Progenitor cell of endocrine pancreas (in vitro differentiated cells): ENCODE measurements around the gene MAPK7. TPM values are rescaled to one million over a fixed set of nuclear protein-coding genes. Genes with fewer than 3 reads are reported as not detected.

ENCODE experiments used
- DNase-seq: peaks from one replicate; pipeline ENCODE4 v3.0.0; 2021; ENCODE audit warnings: low spot score; ENCODE audit not compliant: unreplicated experiment
- H3K27ac Mint-ChIP-seq: 2 replicates; pipeline ENCODE4 v1.8.0; 2021; ENCODE audit warnings: mild to moderate bottlenecking, moderate library complexity, mixed read lengths
- H3K27me3 Mint-ChIP-seq: 2 replicates; pipeline ENCODE4 v1.8.0; 2021; ENCODE audit warnings: mixed read lengths
- H3K36me3 Mint-ChIP-seq: 2 replicates; pipeline ENCODE4 v1.8.0; 2022; ENCODE audit warnings: mixed read lengths; ENCODE audit not compliant: insufficient read depth
- H3K4me1 Mint-ChIP-seq: 2 replicates; pipeline ENCODE4 v1.8.0; 2021; ENCODE audit warnings: low read depth, mixed read lengths
- H3K4me3 Mint-ChIP-seq: 2 replicates; pipeline ENCODE4 v1.8.0; 2021; ENCODE audit warnings: low read depth, mild to moderate bottlenecking, moderate library complexity, mixed read lengths
- H3K9me3 Mint-ChIP-seq: 2 replicates; pipeline ENCODE4 v1.8.0; 2021; ENCODE audit warnings: low read depth, mixed read lengths
- long read RNA-seq: library from polyadenylated mRNA; unstranded; transcript quantifications from one replicate; pipeline ENCODE4 v2.0.0, GENCODE V29; 2020
- total RNA-seq: library from RNA; stranded (reverse); gene quantifications from 2 replicates; pipeline ENCODE4 v1.2.1, GENCODE V29; 2021
- TF ChIP-seq, protein P1 (sequence below): fragments of 200-600 bp; sonication (generic); IDR thresholded peaks from one replicate; pipeline ENCODE4 v1.5.0; 2021; ENCODE audit warnings: antibody characterized with exemption, mild to moderate bottlenecking; ENCODE audit not compliant: unreplicated experiment

The MAPK7 gene
- 39.0 and 41.8 TPM in 2 replicates for total RNA-seq
- long read RNA-seq: 0 reads

GRCh38 chr17:19378416-19379360 lies at the start of gene MAPK7:
MAPK7 (plus strand) TSS chr17:19378498; CDS start chr17:19378901, 403 bp downstream.
- Mint-ChIP-seq H3K27me3 (no peaks in the 10 kb centered on the region), H3K9me3 (no peaks in the 10 kb centered on the region), H3K4me3 (peak within 1 kb of the TSS; percentile 93), H3K27ac (peak within 1 kb of the TSS; percentile 96), H3K36me3 (peaks cover 10% of the 10 kb centered on the region), H3K4me1 (peaks cover 14% of the 10 kb centered on the region)
- DNase-seq: no peak
- TF ChIP-seq, protein P1, sequence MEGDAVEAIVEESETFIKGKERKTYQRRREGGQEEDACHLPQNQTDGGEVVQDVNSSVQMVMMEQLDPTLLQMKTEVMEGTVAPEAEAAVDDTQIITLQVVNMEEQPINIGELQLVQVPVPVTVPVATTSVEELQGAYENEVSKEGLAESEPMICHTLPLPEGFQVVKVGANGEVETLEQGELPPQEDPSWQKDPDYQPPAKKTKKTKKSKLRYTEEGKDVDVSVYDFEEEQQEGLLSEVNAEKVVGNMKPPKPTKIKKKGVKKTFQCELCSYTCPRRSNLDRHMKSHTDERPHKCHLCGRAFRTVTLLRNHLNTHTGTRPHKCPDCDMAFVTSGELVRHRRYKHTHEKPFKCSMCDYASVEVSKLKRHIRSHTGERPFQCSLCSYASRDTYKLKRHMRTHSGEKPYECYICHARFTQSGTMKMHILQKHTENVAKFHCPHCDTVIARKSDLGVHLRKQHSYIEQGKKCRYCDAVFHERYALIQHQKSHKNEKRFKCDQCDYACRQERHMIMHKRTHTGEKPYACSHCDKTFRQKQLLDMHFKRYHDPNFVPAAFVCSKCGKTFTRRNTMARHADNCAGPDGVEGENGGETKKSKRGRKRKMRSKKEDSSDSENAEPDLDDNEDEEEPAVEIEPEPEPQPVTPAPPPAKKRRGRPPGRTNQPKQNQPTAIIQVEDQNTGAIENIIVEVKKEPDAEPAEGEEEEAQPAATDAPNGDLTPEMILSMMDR: no peak

DNA sequence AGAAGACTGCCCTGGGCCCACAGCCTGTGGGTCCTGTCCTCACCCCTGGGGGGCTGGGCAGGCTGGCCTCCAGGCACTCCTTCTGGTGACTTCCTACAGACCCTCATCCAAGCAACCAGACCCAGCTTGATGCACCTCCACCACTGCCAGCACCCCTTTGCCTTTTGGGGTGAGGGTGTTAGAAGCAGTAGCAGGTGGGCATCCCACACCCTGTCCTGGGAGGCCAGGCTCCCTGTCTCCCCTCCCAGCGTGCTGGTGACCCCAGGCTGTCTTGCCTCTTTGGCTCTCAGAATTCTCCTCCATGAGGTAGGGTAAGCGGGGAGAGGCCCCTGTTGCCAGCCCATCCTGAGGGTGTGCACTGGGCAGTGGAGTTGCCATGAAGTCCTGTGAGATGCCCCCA lies 49.2 kb upstream of the MAPK7 start:
- Mint-ChIP-seq H3K27ac (no peak overlapping the region), H3K9me3 (peaks cover 13% of the 10 kb centered on the region), H3K27me3 (no peaks in the 10 kb centered on the region), H3K4me3 (no peak overlapping the region), H3K4me1 (no peaks in the 10 kb centered on the region), H3K36me3 (peaks cover 27% of the 10 kb centered on the region)
- DNase-seq: no peak
- TF ChIP-seq, protein P1: no peak

- no peaks in the 10 kb centered on the region for H3K4me1 Mint-ChIP-seq
- H3K27me3 Mint-ChIP-seq: no peaks in the 10 kb centered on the region
- peaks cover 10% of the 10 kb centered on the region for H3K9me3 Mint-ChIP-seq
- H3K4me3 Mint-ChIP-seq: no peak overlapping the region
- TF ChIP-seq, protein P1: no peak
- no peak for DNase-seq
- peaks cover 23% of the 10 kb centered on the region for H3K36me3 Mint-ChIP-seq
- no peak overlapping the region for H3K27ac Mint-ChIP-seq
Observed at GRCh38 chr17:19329839-19330238, 48.5 kb upstream of the MAPK7 start.

DNA sequence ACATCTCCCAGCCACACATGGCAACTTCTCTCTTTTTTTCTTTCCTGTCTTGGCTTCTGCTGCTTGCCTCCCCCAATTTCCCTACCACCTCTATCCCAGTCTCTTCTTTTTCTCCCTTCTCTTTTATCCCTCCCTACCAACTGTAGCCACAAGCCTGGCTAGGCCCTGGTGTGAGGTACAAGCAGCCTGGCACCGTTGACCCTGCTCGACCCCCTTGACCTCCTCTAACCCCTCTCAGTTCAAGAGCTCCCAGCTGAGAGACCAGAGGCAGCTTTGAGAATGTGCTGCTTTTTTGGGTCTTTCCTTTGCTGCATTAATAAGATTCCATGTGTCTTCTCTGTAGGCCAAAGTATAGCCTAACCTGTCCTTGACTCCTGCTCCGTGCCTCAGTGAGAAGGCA lies 48.0 kb upstream of the MAPK7 start:
- H3K4me1 Mint-ChIP-seq: no peaks in the 10 kb centered on the region
- TF ChIP-seq, protein P1: no peak
- H3K9me3 Mint-ChIP-seq: peaks cover 6% of the 10 kb centered on the region
- no peak for DNase-seq
- H3K36me3 Mint-ChIP-seq: peaks cover 19% of the 10 kb centered on the region
- peak overlapping the region; percentile 13 for H3K27ac Mint-ChIP-seq
- H3K27me3 Mint-ChIP-seq: no peaks in the 10 kb centered on the region
- no peak overlapping the region for H3K4me3 Mint-ChIP-seq

DNA sequence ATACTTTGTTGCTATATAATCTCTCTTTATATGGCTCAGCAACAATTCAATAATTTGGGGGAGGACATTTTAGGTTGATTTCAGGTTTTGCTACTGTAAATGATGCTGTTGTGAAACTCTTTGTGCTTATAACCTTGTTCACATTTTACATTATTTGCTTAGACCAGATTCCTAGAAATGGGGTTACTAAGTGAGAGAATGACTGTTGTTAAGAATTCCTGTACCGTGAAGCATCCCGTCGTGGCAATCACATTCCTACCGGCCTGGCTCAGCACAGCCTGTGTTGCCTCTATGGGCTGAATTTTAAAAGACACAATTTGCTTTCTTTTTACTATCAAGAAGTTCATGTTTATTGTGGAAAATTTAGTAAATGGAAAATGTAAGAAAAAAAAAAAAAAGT lies 47.2 kb upstream of the MAPK7 start:
- no peak overlapping the region for H3K27ac Mint-ChIP-seq
- H3K27me3 Mint-ChIP-seq: no peaks in the 10 kb centered on the region
- TF ChIP-seq, protein P1: no peak
- no peak for DNase-seq
- peaks cover 14% of the 10 kb centered on the region for H3K36me3 Mint-ChIP-seq
- H3K9me3 Mint-ChIP-seq: no peaks in the 10 kb centered on the region
- no peaks in the 10 kb centered on the region for H3K4me1 Mint-ChIP-seq
- no peak overlapping the region for H3K4me3 Mint-ChIP-seq
